HG02642 (cell line): Measurements from ENCODE around the gene SKI.
"Not testable (repeated sequence)": the region's sequence is repeated elsewhere in the genome, so short reads cannot be mapped to it uniquely, and the experiment has no call there.

ENCODE experiments used
- ATAC-seq: cut with Tn5 transposase; IDR thresholded peaks from one replicate; pipeline ENCODE4 v1.9.1; 2021; ENCODE audit warnings: mild to moderate bottlenecking; ENCODE audit not compliant: unreplicated experiment, poor library complexity

SKI gene

GRCh38 chr1:2257245-2257627 lies 29.1 kb downstream of the SKI start:
- no peak for ATAC-seq

GRCh38 chr1:2258122-2258681 lies 30.1 kb downstream of the SKI start:
- no peak for ATAC-seq

- ATAC-seq = no peak
These were observed 30.9 kb downstream of the SKI start for GRCh38 chr1:2258996-2259395.

GRCh38 chr1:2259668-2260402 lies 31.7 kb downstream of the SKI start:
- no peak for ATAC-seq

- not testable (repeated sequence) for ATAC-seq
These were observed 32.4 kb downstream of the SKI start for GRCh38 chr1:2260470-2260869.

- no peak for ATAC-seq
These were observed 32.8 kb downstream of the SKI start for GRCh38 chr1:2260917-2261316.

GRCh38 chr1:2261476-2262395 lies 33.6 kb downstream of the SKI start:
- ATAC-seq = not testable (repeated sequence)

GRCh38 chr1:2266301-2266975 lies 38.3 kb downstream of the SKI start:
- no peak for ATAC-seq

GRCh38 chr1:2267051-2267830 lies 39.1 kb downstream of the SKI start:
- ATAC-seq = no peak

- ATAC-seq = no peak
These were observed 39.7 kb downstream of the SKI start for GRCh38 chr1:2267862-2268261.

GRCh38 chr1:2268285-2269056 lies 40.4 kb downstream of the SKI start:
- no peak for ATAC-seq

GRCh38 chr1:2269193-2269921 lies 41.2 kb downstream of the SKI start:
- ATAC-seq = no peak

- ATAC-seq = no peak
These were observed 41.8 kb downstream of the SKI start for GRCh38 chr1:2269922-2270259.

- ATAC-seq = no peak
These were observed 42.4 kb downstream of the SKI start for GRCh38 chr1:2270260-2271100.

- no peak for ATAC-seq
These were observed 43.1 kb downstream of the SKI start for GRCh38 chr1:2271211-2271721.

GRCh38 chr1:2271841-2272655 lies 43.9 kb downstream of the SKI start:
- ATAC-seq = no peak
